Colonic mucosa (tissue), 4 donors: ENCODE data around the gene FAM181B. TPM values are rescaled to one million over a fixed set of nuclear protein-coding genes. Genes with fewer than 3 reads are reported as not detected.

ENCODE experiments used
- DNase-seq: peaks from one replicate; pipeline ENCODE4 v3.0.0-alpha.2; 2020
- H3K27ac ChIP-seq: fragments of 200-600 bp; one replicate; pipeline ENCODE4 v1.8.0; 2021
- H3K27me3 ChIP-seq: fragments of 200-600 bp; one replicate; pipeline ENCODE4 v1.8.0; 2021
- H3K36me3 ChIP-seq: fragments of 200-600 bp; one replicate; pipeline ENCODE4 v1.8.0; 2021
- H3K4me1 ChIP-seq: fragments of 200-600 bp; one replicate; pipeline ENCODE4 v1.8.0; 2021; ENCODE audit warnings: mild to moderate bottlenecking
- H3K4me3 ChIP-seq: fragments of 200-600 bp; one replicate; pipeline ENCODE4 v1.8.0; 2021
- H3K9ac ChIP-seq, 2 donors: one replicate each; pipeline ENCODE4 v1.7.0; 2013; ENCODE audit warnings: control low read depth in 2 of 2, low read depth in 2 of 2, low read length in 2 of 2
- H3K9me3 ChIP-seq: fragments of 200-600 bp; one replicate; pipeline ENCODE4 v1.8.0; 2021
- intact Hi-C: fragments of 100-400 bp; cut with DNase I; formaldehyde crosslinking; loops from one replicate; pipeline ENCODE4 v1.14.1; 2022
- total RNA-seq, 2 donors: library from RNA; stranded (reverse); fragmentation: NEBNext Ultra II Directional in 1 of 2; extraction: Animal tissue kit (Norgen Biotek cat#: 25700) in 1 of 2; gene quantifications; one replicate each; pipeline ENCODE4 v1.2.1, GENCODE V29; 2021
- TF ChIP-seq, protein P1 (sequence below): fragments of 200-600 bp; IDR thresholded peaks from one replicate; pipeline ENCODE4 v1.8.0; 2022; ENCODE audit warnings: antibody characterized with exemption, mild to moderate bottlenecking
- donor health status: healthy.
- donor health status: DM: no; HTN: no; CAD: no.
- donor health status: DM: no; HTN: no; CAD: no.

FAM181B gene
- total RNA-seq, 2 donors from 2014 or later = 0.12 to 0.32 TPM

DNA sequence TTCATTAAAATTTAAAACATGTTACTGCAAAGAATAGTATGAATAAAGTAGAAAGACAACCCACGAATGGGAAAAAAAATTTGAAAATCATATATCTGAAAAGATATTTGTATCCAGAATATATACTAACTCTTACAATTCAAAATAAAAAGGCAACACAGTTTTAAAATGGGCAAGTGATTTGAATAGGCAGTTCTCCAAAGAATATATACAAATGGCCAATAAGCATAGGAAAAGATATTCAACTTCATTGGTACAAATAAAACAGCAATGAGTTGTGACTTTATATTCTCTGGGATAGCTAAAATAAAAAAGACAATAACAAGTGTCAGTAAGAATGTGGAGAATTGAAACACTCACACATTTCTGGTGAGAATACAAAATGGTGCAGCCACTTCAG lies 41.6 kb upstream of the FAM181B start:
- Histone ChIP-seq H3K4me1 (no peaks in the 10 kb centered on the region), H3K36me3 (no peaks in the 10 kb centered on the region), H3K27ac (no peak overlapping the region), H3K9me3 (no peaks in the 10 kb centered on the region), H3K27me3 (no peaks in the 10 kb centered on the region), H3K9ac (no peak overlapping the region), H3K4me3 (no peak overlapping the region)
- DNase-seq = no peak
- TF ChIP-seq, protein P1, sequence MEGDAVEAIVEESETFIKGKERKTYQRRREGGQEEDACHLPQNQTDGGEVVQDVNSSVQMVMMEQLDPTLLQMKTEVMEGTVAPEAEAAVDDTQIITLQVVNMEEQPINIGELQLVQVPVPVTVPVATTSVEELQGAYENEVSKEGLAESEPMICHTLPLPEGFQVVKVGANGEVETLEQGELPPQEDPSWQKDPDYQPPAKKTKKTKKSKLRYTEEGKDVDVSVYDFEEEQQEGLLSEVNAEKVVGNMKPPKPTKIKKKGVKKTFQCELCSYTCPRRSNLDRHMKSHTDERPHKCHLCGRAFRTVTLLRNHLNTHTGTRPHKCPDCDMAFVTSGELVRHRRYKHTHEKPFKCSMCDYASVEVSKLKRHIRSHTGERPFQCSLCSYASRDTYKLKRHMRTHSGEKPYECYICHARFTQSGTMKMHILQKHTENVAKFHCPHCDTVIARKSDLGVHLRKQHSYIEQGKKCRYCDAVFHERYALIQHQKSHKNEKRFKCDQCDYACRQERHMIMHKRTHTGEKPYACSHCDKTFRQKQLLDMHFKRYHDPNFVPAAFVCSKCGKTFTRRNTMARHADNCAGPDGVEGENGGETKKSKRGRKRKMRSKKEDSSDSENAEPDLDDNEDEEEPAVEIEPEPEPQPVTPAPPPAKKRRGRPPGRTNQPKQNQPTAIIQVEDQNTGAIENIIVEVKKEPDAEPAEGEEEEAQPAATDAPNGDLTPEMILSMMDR = no peak
- intact Hi-C loops = no loop called here

DNA sequence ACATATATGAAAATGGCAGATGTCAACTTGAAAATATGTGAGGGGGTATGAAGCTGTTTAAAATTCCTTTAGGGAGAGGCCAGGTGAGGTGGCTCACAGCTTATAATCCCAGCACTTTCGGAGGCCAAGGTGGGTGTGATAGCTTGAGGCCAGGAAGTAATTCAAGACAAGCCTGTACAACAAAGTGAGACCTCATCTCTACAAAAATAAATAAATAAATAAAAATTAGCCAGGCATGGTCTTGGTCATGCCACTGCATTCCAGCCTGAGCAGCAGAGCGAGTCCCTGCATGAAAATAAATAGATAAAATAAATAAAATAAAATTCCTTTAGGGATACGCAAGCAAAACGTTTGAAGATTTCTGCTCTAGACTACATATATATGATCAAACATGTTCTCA lies 38.1 kb upstream of the FAM181B start:
- TF ChIP-seq, protein P1 = no peak
- H3K9me3 ChIP-seq = no peaks in the 10 kb centered on the region
- intact Hi-C loops = no loop called here
- H3K9ac ChIP-seq = no peak overlapping the region
- H3K4me3 ChIP-seq = no peak overlapping the region
- no peaks in the 10 kb centered on the region for H3K27me3 ChIP-seq
- no peaks in the 10 kb centered on the region for H3K36me3 ChIP-seq
- H3K27ac ChIP-seq = no peak overlapping the region
- DNase-seq = no peak
- H3K4me1 ChIP-seq = no peaks in the 10 kb centered on the region

DNA sequence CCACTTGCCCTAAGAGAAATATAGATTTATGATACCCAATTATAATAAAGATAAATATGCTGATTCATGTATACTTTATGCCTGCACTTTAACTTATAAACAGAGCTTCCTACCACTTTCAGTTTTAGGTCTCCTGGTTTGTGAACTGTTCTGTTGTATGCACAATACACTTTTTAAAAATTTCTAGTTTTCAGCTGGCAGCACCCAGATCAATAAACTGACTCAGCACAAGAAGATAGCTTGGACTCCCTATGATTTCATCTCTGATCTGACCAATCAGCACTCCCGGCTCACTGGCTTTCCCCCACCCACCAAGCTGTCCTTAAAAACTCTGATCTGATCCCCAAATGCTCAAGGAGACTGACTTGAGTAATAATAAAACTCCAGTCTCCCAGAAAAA lies 33.5 kb upstream of the FAM181B start:
- Histone ChIP-seq H3K27ac (no peak overlapping the region), H3K4me3 (no peak overlapping the region), H3K9ac (no peak overlapping the region), H3K9me3 (no peaks in the 10 kb centered on the region), H3K27me3 (no peaks in the 10 kb centered on the region), H3K4me1 (no peaks in the 10 kb centered on the region), H3K36me3 (no peaks in the 10 kb centered on the region)
- no peak for DNase-seq
- intact Hi-C loops = no loop called here
- TF ChIP-seq, protein P1 = no peak

DNA sequence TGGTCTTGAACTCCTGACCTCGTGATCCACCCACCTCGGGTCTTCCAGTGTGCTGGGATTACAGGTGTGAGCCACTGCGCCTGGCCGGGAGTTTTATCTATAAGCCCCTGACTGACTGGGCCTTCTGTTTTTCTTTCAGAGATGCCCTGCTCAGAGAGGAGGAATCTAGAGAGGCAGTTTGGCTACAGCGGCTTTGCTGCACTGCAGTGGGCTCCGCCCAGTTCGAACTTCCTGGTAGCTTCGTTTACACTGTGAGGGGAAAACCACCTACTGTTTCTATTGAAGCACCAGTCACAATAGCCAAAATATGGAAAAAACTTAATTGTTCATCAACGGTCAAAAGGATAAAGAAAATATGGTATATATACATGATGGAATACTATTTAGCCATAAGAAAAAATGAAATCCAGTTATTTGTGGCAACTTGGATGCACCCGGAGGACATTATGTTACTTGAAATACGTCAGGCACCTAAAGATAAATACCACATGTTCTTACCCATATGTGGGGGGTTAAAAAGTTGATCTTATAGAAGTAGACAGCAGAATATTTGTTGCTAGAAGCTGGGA lies 31.9 kb upstream of the FAM181B start:
- no peaks in the 10 kb centered on the region for H3K36me3 ChIP-seq
- H3K4me1 ChIP-seq = no peaks in the 10 kb centered on the region
- H3K27me3 ChIP-seq = no peaks in the 10 kb centered on the region
- TF ChIP-seq, protein P1 = no peak
- no peak overlapping the region for H3K4me3 ChIP-seq
- no peak overlapping the region for H3K27ac ChIP-seq
- no peaks in the 10 kb centered on the region for H3K9me3 ChIP-seq
- DNase-seq = no peak
- H3K9ac ChIP-seq = no peak overlapping the region
- intact Hi-C loops = no loop called here

DNA sequence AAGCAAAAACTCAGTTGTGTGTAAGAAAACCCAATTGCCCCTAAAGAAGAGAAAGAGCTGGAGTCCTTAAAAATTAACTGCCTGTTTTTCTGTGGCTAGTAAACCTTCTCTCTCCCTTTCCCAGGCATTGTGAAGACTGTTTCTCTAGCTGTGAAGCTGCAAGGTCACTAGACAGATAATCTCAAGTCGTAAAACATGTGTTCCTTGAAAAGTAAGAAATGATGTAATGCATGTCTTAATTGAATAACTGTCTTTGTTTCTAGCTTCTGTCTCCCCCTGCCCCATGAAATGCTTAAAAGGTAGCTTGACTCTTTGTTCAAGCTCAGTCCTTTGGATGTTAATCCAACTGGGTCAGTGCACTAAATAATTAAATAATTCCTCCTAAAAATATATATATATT lies 29.5 kb upstream of the FAM181B start:
- Histone ChIP-seq H3K9me3 (no peaks in the 10 kb centered on the region), H3K9ac (no peak overlapping the region), H3K27me3 (no peaks in the 10 kb centered on the region), H3K4me3 (no peak overlapping the region), H3K36me3 (no peaks in the 10 kb centered on the region), H3K27ac (no peak overlapping the region), H3K4me1 (no peaks in the 10 kb centered on the region)
- no peak for DNase-seq
- intact Hi-C loops = no loop called here
- TF ChIP-seq, protein P1 = no peak
